ENCODE measurements around the gene TMEM125.

The TMEM125 gene

DNA sequence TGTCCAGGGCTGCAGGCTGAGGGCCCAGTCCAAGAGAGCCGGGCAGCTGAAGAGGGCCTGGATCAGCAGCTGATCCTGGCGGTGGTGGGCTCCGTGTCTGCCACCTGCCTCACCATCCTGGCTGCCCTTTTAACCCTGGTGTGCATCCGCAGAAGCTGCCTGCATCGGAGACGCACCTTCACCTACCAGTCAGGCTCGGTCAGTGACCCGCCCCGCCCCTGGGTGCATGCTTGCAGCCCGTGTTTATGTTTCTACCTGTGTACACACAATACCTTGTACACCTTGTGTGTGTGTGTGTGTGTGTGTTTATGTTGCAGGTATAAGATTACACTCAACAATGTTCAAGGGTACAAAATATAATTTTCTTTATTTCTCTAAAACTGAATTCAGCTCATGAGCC is 44.0 kb downstream of the TMEM125 start:
- DNase-seq = no peak

DNA sequence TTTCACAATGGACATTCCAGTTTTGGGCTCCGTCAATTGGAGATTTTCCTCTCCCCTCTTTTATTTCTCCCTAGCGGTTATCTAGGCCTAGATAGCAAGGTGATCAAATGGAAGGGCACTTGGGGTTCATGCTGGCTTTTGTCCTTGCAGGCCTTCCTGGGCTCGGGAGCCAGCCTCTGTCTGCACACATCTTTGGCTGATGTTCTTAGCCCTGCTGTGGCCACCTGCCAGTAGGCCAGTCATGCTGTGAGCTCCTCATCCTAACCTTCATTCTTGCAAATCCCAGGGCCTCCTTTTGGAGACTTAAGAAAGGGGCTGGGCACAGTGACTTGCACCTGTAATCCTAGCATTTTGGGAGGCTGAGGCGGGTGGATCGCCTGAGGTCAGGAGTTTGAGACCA is 44.5 kb downstream of the TMEM125 start:
- no peak for DNase-seq

DNA sequence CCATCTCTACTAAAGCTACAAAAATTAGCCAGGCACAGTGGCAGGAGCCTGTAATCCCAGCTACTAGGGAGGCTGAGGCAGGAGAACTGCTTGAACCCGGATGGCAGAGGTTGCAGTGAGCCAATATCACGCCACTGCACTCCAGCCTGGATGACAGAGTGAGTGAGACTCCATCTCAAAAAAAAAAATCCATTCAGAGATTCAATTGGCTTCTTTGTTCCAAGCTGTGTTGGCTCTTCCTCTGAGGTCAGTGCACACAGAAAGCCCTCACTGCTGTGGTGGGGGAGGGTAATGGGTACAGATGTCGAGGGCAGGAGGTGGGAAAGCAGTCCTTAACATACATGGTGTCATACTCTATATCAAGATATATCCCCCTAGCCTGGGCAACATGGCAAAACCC is 45.7 kb downstream of the TMEM125 start:
- DNase-seq = no peak

DNA sequence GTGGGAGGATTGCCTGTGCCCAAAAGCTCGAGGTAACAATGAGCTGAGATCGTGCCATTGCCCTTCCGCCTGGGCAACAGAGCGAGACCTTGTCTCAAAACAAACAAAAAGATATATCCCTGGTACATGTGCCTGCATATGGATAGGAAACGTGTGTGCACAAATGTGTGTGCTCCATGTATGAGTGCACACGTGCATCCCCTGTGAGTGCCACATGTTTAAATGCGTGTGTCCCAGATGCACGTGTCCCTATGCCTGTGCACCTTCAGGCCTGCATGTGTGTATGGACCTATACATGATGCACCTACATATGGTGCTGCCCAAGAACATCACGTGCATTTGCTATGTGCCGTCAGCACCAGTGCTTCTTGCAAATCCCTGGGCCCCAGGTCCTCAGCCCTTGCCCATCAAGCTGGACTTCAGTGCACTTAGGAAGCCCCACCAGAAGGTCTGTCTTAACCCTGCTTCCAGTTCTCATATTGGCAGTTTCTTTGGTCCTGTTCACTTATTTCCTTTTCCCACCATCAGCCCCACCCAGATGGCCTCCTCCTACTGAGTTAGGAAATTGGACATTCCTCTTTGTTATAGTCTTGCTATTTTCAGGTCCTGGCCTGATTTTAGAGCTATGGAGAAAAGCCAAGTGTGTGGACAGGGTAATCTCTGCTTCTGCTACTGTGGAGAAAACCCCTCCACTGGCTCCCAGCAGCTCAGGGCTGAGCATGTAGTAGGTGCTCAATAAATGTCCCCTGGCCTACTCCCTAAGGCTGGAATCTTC is 46.4 kb downstream of the TMEM125 start:
- no peak for DNase-seq

DNA sequence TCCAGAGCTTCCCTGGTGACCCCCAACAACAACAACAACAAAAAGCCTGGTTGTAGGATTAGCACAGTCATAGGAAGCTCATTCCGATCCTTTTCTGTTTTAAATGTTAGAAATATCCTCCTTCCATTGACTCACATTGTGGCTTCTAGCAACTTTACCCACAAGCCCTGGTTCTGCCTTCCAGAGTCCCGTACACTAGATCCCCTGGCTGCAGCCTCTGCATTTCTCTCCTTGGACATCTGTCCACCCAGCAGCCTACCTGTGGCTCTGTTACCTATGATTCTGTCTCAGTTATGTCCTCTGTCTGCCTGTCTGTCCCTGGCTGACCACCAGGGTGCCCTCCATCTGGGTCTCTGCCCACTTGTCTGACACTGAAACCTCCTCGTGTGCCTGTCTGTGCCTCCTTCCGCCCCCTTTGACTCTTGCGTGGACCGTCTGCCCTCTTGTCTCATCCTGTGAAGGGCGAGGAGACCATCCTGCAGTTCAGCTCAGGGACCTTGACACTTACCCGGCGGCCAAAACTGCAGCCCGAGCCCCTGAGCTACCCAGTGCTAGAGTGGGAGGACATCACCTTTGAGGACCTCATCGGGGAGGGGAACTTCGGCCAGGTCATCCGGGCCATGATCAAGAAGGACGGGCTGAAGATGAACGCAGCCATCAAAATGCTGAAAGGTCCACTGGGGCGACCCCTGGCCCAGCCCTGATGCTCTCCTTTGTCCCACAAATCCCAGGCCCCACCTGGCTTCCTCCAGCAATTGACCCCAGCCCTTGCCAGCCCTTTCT is 47.1 kb downstream of the TMEM125 start:
- DNase-seq = no peak

DNA sequence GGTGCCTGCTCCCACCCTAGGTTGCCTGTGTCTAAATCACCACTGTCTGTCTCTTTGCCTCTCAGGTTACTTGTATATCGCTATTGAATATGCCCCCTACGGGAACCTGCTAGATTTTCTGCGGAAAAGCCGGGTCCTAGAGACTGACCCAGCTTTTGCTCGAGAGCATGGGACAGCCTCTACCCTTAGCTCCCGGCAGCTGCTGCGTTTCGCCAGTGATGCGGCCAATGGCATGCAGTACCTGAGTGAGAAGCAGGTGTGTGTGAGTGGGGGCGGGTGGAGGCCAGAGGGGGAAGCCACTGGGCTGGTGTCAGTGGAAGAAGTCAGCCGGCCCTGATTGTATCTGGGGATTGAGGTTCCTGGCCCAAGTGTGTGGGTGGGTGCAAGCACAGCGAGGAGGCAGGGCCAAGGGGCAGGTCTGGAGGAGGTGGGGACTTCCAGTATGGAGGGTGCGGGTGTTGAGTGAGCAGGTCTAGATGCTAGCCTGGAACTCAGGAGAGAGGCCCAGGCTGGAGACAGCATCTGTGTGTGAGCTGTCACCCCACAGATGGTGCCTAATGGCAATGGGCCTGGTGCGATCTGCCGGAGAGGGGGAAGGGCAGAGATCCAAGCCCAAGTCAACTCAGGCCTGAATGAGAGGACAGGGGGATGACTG is 48.2 kb downstream of the TMEM125 start:
- DNase-seq = no peak

DNA sequence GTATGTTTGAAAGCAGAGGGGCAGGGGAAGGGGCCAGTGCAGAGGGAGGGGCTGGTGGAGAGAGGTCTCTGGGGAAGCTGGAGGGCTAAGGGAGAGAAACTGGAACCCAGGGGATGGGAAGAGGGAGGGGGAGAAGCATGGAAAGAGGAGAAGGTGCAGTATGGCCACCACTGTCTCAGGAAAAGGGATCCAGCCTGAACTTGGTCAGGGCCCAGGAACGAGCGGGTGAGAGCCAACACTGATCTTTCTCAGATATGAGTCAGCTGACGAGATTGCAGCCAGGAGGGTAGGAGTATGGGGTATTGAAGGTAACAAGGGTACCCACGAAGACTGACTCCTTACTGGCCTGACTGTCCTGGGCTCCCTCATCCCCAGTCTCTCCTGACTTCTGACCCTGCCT is 49.0 kb downstream of the TMEM125 start:
- no peak for DNase-seq

DNA sequence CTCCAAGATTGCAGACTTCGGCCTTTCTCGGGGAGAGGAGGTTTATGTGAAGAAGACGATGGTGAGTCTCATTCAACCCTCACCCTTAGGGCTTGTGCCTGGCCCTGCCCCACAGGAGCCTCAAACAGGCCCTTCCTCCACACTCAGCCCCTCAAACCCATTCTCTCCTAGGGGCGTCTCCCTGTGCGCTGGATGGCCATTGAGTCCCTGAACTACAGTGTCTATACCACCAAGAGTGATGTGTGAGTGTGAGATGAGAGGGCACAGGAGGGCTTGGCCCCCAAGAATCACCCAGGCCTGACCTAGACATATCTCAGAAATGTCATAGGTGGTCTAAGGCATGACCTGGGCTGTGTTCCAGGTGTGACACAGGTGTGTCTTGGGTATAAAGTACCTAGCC is 49.5 kb downstream of the TMEM125 start:
- no peak for DNase-seq

DNA sequence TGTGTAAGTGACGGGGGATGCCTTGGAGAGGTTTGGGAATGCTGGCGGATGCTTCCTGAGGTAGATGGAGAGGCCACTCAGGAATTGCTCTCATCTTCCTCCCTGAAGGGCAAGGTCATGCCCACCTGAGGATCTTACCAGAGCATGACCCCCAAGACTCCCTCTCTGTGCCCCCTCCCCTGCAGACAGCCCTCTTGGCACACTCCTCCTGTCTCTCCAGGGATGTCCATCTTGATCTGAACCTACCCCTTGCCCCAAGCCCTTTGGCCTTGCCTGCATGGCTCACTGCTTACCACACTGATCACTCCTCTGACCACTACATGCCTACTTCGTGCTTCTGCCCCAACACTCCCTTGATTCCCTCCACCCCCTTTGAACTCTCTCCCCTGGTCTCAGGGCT is 50.0 kb downstream of the TMEM125 start:
- no peak for DNase-seq

DNA sequence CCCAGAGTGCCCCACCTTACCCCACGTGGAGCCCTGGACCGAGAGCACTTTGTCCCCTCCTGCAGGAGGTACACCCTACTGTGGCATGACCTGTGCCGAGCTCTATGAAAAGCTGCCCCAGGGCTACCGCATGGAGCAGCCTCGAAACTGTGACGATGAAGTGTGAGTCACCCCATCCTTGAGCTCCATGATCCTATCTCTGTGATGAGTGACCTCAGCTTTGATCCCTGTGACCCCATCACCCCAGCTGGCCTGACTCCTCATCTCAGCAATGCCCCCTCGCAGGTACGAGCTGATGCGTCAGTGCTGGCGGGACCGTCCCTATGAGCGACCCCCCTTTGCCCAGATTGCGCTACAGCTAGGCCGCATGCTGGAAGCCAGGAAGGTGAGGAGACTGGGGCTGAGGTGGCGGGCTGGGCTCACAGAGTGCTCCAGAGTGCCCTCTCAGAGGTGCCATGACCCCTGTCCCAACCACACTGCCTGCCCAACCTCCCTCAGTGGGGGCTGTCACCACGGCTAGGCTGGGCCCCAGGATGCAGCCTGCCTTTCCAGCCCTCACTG is 51.6 kb downstream of the TMEM125 start:
- no peak for DNase-seq

DNA sequence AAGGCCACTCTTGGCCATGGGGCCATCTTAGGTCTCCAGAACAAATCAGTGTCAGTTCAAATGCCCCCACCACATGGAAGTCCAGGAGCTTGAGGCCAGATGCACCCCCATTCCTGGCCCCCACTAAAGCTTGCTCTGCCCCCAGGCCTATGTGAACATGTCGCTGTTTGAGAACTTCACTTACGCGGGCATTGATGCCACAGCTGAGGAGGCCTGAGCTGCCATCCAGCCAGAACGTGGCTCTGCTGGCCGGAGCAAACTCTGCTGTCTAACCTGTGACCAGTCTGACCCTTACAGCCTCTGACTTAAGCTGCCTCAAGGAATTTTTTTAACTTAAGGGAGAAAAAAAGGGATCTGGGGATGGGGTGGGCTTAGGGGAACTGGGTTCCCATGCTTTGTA is 52.7 kb downstream of the TMEM125 start:
- no peak for DNase-seq
